HepG2 (cell line): ENCODE data around the gene MEF2D. TPM values are rescaled to one million over a fixed set of nuclear protein-coding genes. Genes with fewer than 3 reads are reported as not detected.
A peak's percentile ranks its signal among the peaks of the same experiment; 100 is the strongest.

Experiments used
- ATAC-seq: fragments of 200-7000 bp; cut with Tn5 transposase; 3 replicates; pipeline ENCODE4 v1.9.1; 2020; ENCODE audit warnings: mild to moderate bottlenecking, moderate library complexity
- BruUV-seq: library from RNA; stranded (reverse); fragments of 400-500 nt; replicated peaks from 2 replicates; lab custom pipeline; 2021; lab: Mats Ljungman, UMichigan
- CTCF ChIA-PET: fragments of 300-600 bp; formaldehyde crosslinking; extraction: SDS; loops from one replicate; lab custom pipeline; 2021; ENCODE audit warnings: low total read pairs, inconsistent platforms, low intra/inter-chr PET ratio; lab: Yijun Ruan, JAX
- POLR2A ChIA-PET: fragments of 350-600 bp; sonication (Branson Sonifier 250); formaldehyde crosslinking; loops from one replicate; lab custom pipeline; 2020; ENCODE audit warnings: antibody characterized with exemption, inconsistent platforms; lab: Yijun Ruan, JAX
- DNase-seq: peaks from one replicate; pipeline ENCODE4 v3.0.0-alpha.2; 2015; ENCODE audit warnings: low spot score
- FAIRE-seq: peaks from 3 replicates; lab custom pipeline; 2011; peaks lifted over from hg19 to GRCh38; lab: Jason Lieb, UNC
- H2AFZ ChIP-seq: one replicate; pipeline ENCODE4 v1.6.1; 2011; ENCODE audit warnings: low read length, inconsistent platforms
- H3K27ac ChIP-seq: fragments of 300-600 bp; 3 replicates; pipeline ENCODE4 v1.8.0; 2011; ENCODE audit warnings: mixed run types, mild to moderate bottlenecking, mixed read lengths, low read length, inconsistent platforms; ENCODE audit not compliant: insufficient read depth; ENCODE audit errors: extremely low read length
- H3K27me3 ChIP-seq, 2 experiments: fragments of 200-600 bp in 1 of 2; 2 replicates in 1 of 2; 3 replicates in 1 of 2; pipeline versions ENCODE4 v1.6.0 to v1.8.0; 2011; ENCODE audit warnings: low read length in 2 of 2, mild to moderate bottlenecking in 2 of 2, moderate library complexity in 2 of 2, inconsistent platforms in 1 of 2; ENCODE audit not compliant: insufficient read depth in 2 of 2, control insufficient read depth in 1 of 2
- H3K36me3 ChIP-seq, 2 experiments: fragments of 200-600 bp in 1 of 2; replicated peaks in 1 of 2; 2 replicates in 1 of 2; 3 replicates in 1 of 2; pipeline versions ENCODE4 v1.5.1 to v1.8.0; 2011; ENCODE audit warnings: low read length in 2 of 2, inconsistent platforms in 1 of 2; ENCODE audit not compliant: insufficient read depth in 2 of 2, control insufficient read depth in 1 of 2
- H3K4me1 ChIP-seq: 2 replicates; pipeline ENCODE4 v1.5.1; 2012; ENCODE audit warnings: low read length, inconsistent platforms; ENCODE audit not compliant: insufficient read depth
- H3K4me2 ChIP-seq: 2 replicates; pipeline ENCODE4 v1.6.0; 2011; ENCODE audit warnings: low read depth, low read length, inconsistent platforms
- H3K4me3 ChIP-seq, 3 experiments: fragments of 200-600 bp in 1 of 3; sonication (generic), shearing (Covaris generic) in 1 of 3; replicated peaks in 1 of 3; 2 replicates each; pipeline ENCODE4 v1.5.1; 2011 to 2016; ENCODE audit warnings: low read length in 3 of 3, inconsistent platforms in 2 of 3, low read depth in 2 of 3, mild to moderate bottlenecking in 2 of 3, control low read depth in 1 of 3, mixed read lengths in 1 of 3; ENCODE audit not compliant: insufficient read depth in 1 of 3
- H3K79me2 ChIP-seq: one replicate; pipeline ENCODE4 v1.6.1; 2011; ENCODE audit warnings: low read length, inconsistent platforms; ENCODE audit not compliant: insufficient read depth
- H3K9ac ChIP-seq: 2 replicates; pipeline ENCODE4 v1.6.0; 2011; ENCODE audit warnings: mild to moderate bottlenecking, low read depth, low read length, inconsistent platforms; ENCODE audit not compliant: insufficient read depth
- H3K9me3 ChIP-seq: 2 replicates; pipeline ENCODE4 v1.5.1; 2012; ENCODE audit warnings: mild to moderate bottlenecking, low read length
- H4K20me1 ChIP-seq: 2 replicates; pipeline ENCODE4 v1.6.0; 2011; ENCODE audit warnings: inconsistent platforms, mild to moderate bottlenecking, low read length, moderate library complexity; ENCODE audit not compliant: insufficient read depth
- AKNA ChIP-seq: sonication (generic); formaldehyde crosslinking; IDR thresholded peaks from 2 replicates; pipeline ENCODE4 v1.4.0; 2020; ENCODE audit warnings: missing genetic modification reagents, borderline replicate concordance
- HDAC6 ChIP-seq: fragments of 200-600 bp; sonication (generic); IDR thresholded peaks from 2 replicates; pipeline ENCODE4 v1.7.0; 2017; ENCODE audit warnings: mild to moderate bottlenecking, antibody characterized with exemption, low read length, low read depth
- HES4 ChIP-seq: sonication (generic); formaldehyde crosslinking; IDR thresholded peaks from 2 replicates; pipeline ENCODE4 v1.9.0; 2021; ENCODE audit warnings: mild to moderate bottlenecking, missing genetic modification reagents, borderline replicate concordance
- HNRNPLL ChIP-seq: fragments of 200-400 bp; formaldehyde crosslinking; IDR thresholded peaks from 2 replicates; pipeline ENCODE4 v1.6.1; 2017; ENCODE audit warnings: mild to moderate bottlenecking, low read depth, low read length; ENCODE audit not compliant: poor library complexity, severe bottlenecking
- NFE2 ChIP-seq: sonication (generic); formaldehyde crosslinking; IDR thresholded peaks from 2 replicates; pipeline ENCODE4 v1.4.0; 2020; ENCODE audit warnings: missing genetic modification reagents
- TFAP4 ChIP-seq: sonication (generic); IDR thresholded peaks from 2 replicates; pipeline ENCODE4 v1.6.1; 2016; ENCODE audit warnings: low read depth, borderline replicate concordance
- U2AF2 ChIP-seq: fragments of 200-400 bp; formaldehyde crosslinking; IDR thresholded peaks from 2 replicates; pipeline ENCODE4 v1.6.1; 2017; ENCODE audit warnings: low read depth, mild to moderate bottlenecking, low read length
- ZBTB43 ChIP-seq: sonication (generic); formaldehyde crosslinking; conservative IDR thresholded peaks from 2 replicates; pipeline ENCODE4 v1.4.0; 2020; ENCODE audit warnings: missing genetic modification reagents
- ZFP36L1 ChIP-seq: sonication (generic); formaldehyde crosslinking; IDR thresholded peaks from 2 replicates; pipeline ENCODE4 v1.8.0; 2022; ENCODE audit warnings: mild to moderate bottlenecking, missing genetic modification reagents, moderate library complexity
- ZNF879 ChIP-seq: sonication (generic); formaldehyde crosslinking; IDR thresholded peaks from 2 replicates; pipeline ENCODE4 v1.8.1; 2023; ENCODE audit warnings: missing genetic modification reagents
- WGBS: methylation state at CpG from one replicate; pipeline ENCODE4 v1.1.6; 2017; ENCODE audit warnings: low lambda C conversion rate; 5-methylcytosine and 5-hydroxymethylcytosine counted together
- in situ Hi-C: cut with HindIII; loops from 2 replicates; pipeline ENCODE4 v1.10.0; 2017; ENCODE audit warnings: low pct_unique_long_range_greater_than_20kb; ENCODE audit not compliant: extremely low pct_ligation_motif_present
- intact Hi-C: fragments of 100-400 bp; cut with micrococcal nuclease; formaldehyde crosslinking; loops from one replicate; pipeline ENCODE4 v1.10.0; 2022; ENCODE audit not compliant: unreplicated experiment
- polyA plus RNA-seq, 8 experiments: library from polyadenylated mRNA; depleted of rRNA in 3 of 8; stranded (reverse) in 7 of 8; unstranded in 1 of 8; fragments of >200 nt; fragmentation: Illumina TruSeq in 4 of 8; extraction: Trizol in 4 of 8; gene quantifications; 2 replicates each; pipeline versions ENCODE4 v1.2.1 to v1.2.3, GENCODE V29; 2011 to 2016; ENCODE audit warnings: low read depth in 4 of 8, missing spikeins in 1 of 8, mixed read lengths in 1 of 8; ENCODE audit not compliant: insufficient read depth in 1 of 8
- total RNA-seq, 5 experiments: library from RNA; depleted of rRNA; stranded (reverse); fragments of >200 nt; fragmentation: Illumina TruSeq; extraction: Trizol; gene quantifications; 2 replicates each; pipeline ENCODE4 v1.2.3, GENCODE V29; 2016; ENCODE audit warnings: low read depth in 1 of 5

MEF2D gene
- total and polyA plus RNA-seq, 2 of the 13 experiments (the other 11 are each of a cell fraction or from before 2014, with no cell fraction given) = 1.6 to 3.9 TPM

- BruUV-seq = no TSS peak
- Histone ChIP-seq H3K4me1 (peaks cover 10% of the 10 kb centered on the region), H3K4me3 (no peak overlapping the region), H4K20me1 (no peaks in the 10 kb centered on the region), H3K9ac (no peak overlapping the region), H3K9me3 (no peaks in the 10 kb centered on the region), H3K27ac (no peak overlapping the region), H2AFZ (no peak overlapping the region), H3K4me2 (no peak overlapping the region), H3K36me3 (peaks cover 1 to 24% of the 10 kb centered on the region in 2 experiments; a peak in 4 of 5 replicates), H3K79me2 (no peaks in the 10 kb centered on the region), H3K27me3 (no peaks in the 10 kb centered on the region)
- no peak for TF ChIP-seq ZBTB43 (CRISPR knock-in tag)
- peak; percentile 15; the same call in 1 of the 2 replicates for TF ChIP-seq TFAP4
- no peak for DNase-seq
- WGBS = 75% methylated on average over 2 of the region's 2 CpGs
- peak; percentile 62 for ATAC-seq
- ChIA-PET POLR2A (no interaction called here), CTCF (no interaction called here)
- in situ Hi-C loops (no loop called here), intact Hi-C loops (no loop called here)
- no peak for FAIRE-seq
These were observed 25.4 kb upstream of the MEF2D start for GRCh38 chr1:156525856-156526489.

- Histone ChIP-seq H3K4me2 (no peak overlapping the region), H3K9me3 (no peaks in the 10 kb centered on the region), H3K27ac (no peak overlapping the region), H4K20me1 (no peaks in the 10 kb centered on the region), H3K4me1 (peaks cover 10% of the 10 kb centered on the region), H2AFZ (no peak overlapping the region), H3K9ac (no peak overlapping the region), H3K36me3 (peaks cover 1 to 15% of the 10 kb centered on the region in 2 experiments; a peak in 3 of 5 replicates), H3K4me3 (no peak overlapping the region), H3K27me3 (no peaks in the 10 kb centered on the region), H3K79me2 (no peaks in the 10 kb centered on the region)
- BruUV-seq = no TSS peak
- intact Hi-C loops (no loop called here), in situ Hi-C loops (no loop called here)
- FAIRE-seq = no peak
- POLR2A ChIA-PET = interaction anchor here (0.7 kb wide), 1 partner anchor 225 kb away, joined by 3 read pairs; no protein-coding TSS in a partner anchor
- no peak for ATAC-seq
- WGBS = 86% methylated on average over 6 of the region's 6 CpGs
- CTCF ChIA-PET = no interaction called here
- no peak for DNase-seq
- no peak for TF ChIP-seq HES4 (CRISPR knock-in tag)
- no peak for TF ChIP-seq U2AF2
- TF ChIP-seq AKNA (CRISPR knock-in tag) = no peak
- TF ChIP-seq NFE2 = no peak
- TF ChIP-seq HDAC6 = no peak
- no peak for TF ChIP-seq HNRNPLL
- no peak for TF ChIP-seq ZNF879 (CRISPR knock-in tag)
- TF ChIP-seq ZFP36L1 (CRISPR knock-in tag) = no peak
These were observed 24.5 kb upstream of the MEF2D start for GRCh38 chr1:156525071-156525501.
